HepG2 (cell line): ENCODE results near the gene ANKRD11. TPM values are rescaled to one million over a fixed set of nuclear protein-coding genes. Genes with fewer than 3 reads are reported as not detected.

Source experiments
- ATAC-seq: fragments of 200-7000 bp; cut with Tn5 transposase; 3 replicates; pipeline ENCODE4 v1.9.1; 2020; ENCODE audit warnings: mild to moderate bottlenecking, moderate library complexity
- BruUV-seq: library from RNA; stranded (reverse); fragments of 400-500 nt; replicated peaks from 2 replicates; lab custom pipeline; 2021; lab: Mats Ljungman, UMichigan
- CTCF ChIA-PET: fragments of 300-600 bp; formaldehyde crosslinking; extraction: SDS; loops from one replicate; lab custom pipeline; 2021; ENCODE audit warnings: low total read pairs, inconsistent platforms, low intra/inter-chr PET ratio; lab: Yijun Ruan, JAX
- POLR2A ChIA-PET: fragments of 350-600 bp; sonication (Branson Sonifier 250); formaldehyde crosslinking; loops from one replicate; lab custom pipeline; 2020; ENCODE audit warnings: antibody characterized with exemption, inconsistent platforms; lab: Yijun Ruan, JAX
- DNase-seq: peaks from one replicate; pipeline ENCODE4 v3.0.0-alpha.2; 2015; ENCODE audit warnings: low spot score
- FAIRE-seq: peaks from 3 replicates; lab custom pipeline; 2011; peaks lifted over from hg19 to GRCh38; lab: Jason Lieb, UNC
- H2AFZ ChIP-seq: one replicate; pipeline ENCODE4 v1.6.1; 2011; ENCODE audit warnings: low read length, inconsistent platforms
- H3K27ac ChIP-seq: fragments of 300-600 bp; 3 replicates; pipeline ENCODE4 v1.8.0; 2011; ENCODE audit warnings: mixed run types, mild to moderate bottlenecking, mixed read lengths, low read length, inconsistent platforms; ENCODE audit not compliant: insufficient read depth; ENCODE audit errors: extremely low read length
- H3K27me3 ChIP-seq, 2 experiments: fragments of 200-600 bp in 1 of 2; 2 replicates in 1 of 2; 3 replicates in 1 of 2; pipeline versions ENCODE4 v1.6.0 to v1.8.0; 2011; ENCODE audit warnings: low read length in 2 of 2, mild to moderate bottlenecking in 2 of 2, moderate library complexity in 2 of 2, inconsistent platforms in 1 of 2; ENCODE audit not compliant: insufficient read depth in 2 of 2, control insufficient read depth in 1 of 2
- H3K36me3 ChIP-seq, 2 experiments: fragments of 200-600 bp in 1 of 2; replicated peaks in 1 of 2; 2 replicates in 1 of 2; 3 replicates in 1 of 2; pipeline versions ENCODE4 v1.5.1 to v1.8.0; 2011; ENCODE audit warnings: low read length in 2 of 2, inconsistent platforms in 1 of 2; ENCODE audit not compliant: insufficient read depth in 2 of 2, control insufficient read depth in 1 of 2
- H3K4me1 ChIP-seq: 2 replicates; pipeline ENCODE4 v1.5.1; 2012; ENCODE audit warnings: low read length, inconsistent platforms; ENCODE audit not compliant: insufficient read depth
- H3K4me2 ChIP-seq: 2 replicates; pipeline ENCODE4 v1.6.0; 2011; ENCODE audit warnings: low read depth, low read length, inconsistent platforms
- H3K4me3 ChIP-seq, 3 experiments: fragments of 200-600 bp in 1 of 3; sonication (generic), shearing (Covaris generic) in 1 of 3; replicated peaks in 1 of 3; 2 replicates each; pipeline ENCODE4 v1.5.1; 2011 to 2016; ENCODE audit warnings: low read length in 3 of 3, inconsistent platforms in 2 of 3, low read depth in 2 of 3, mild to moderate bottlenecking in 2 of 3, control low read depth in 1 of 3, mixed read lengths in 1 of 3; ENCODE audit not compliant: insufficient read depth in 1 of 3
- H3K79me2 ChIP-seq: one replicate; pipeline ENCODE4 v1.6.1; 2011; ENCODE audit warnings: low read length, inconsistent platforms; ENCODE audit not compliant: insufficient read depth
- H3K9ac ChIP-seq: 2 replicates; pipeline ENCODE4 v1.6.0; 2011; ENCODE audit warnings: mild to moderate bottlenecking, low read depth, low read length, inconsistent platforms; ENCODE audit not compliant: insufficient read depth
- H3K9me3 ChIP-seq: 2 replicates; pipeline ENCODE4 v1.5.1; 2012; ENCODE audit warnings: mild to moderate bottlenecking, low read length
- H4K20me1 ChIP-seq: 2 replicates; pipeline ENCODE4 v1.6.0; 2011; ENCODE audit warnings: inconsistent platforms, mild to moderate bottlenecking, low read length, moderate library complexity; ENCODE audit not compliant: insufficient read depth
- HNRNPH1 ChIP-seq: fragments of 200-400 bp; formaldehyde crosslinking; optimal IDR thresholded peaks from 2 replicates; pipeline ENCODE3; 2017; ENCODE audit warnings: mild to moderate bottlenecking, low read depth, low read length
- HNRNPLL ChIP-seq: fragments of 200-400 bp; formaldehyde crosslinking; IDR thresholded peaks from 2 replicates; pipeline ENCODE4 v1.6.1; 2017; ENCODE audit warnings: mild to moderate bottlenecking, low read depth, low read length; ENCODE audit not compliant: poor library complexity, severe bottlenecking
- JARID2 ChIP-seq: sonication (generic); formaldehyde crosslinking; IDR thresholded peaks from 2 replicates; pipeline ENCODE4 v1.8.1; 2023; ENCODE audit warnings: missing genetic modification reagents, inconsistent platforms; ENCODE audit not compliant: insufficient replicate concordance
- MTA1 ChIP-seq: sonication (generic); formaldehyde crosslinking; IDR thresholded peaks from 2 replicates; pipeline ENCODE4 v1.4.0; 2020; ENCODE audit warnings: missing genetic modification reagents, mild to moderate bottlenecking, borderline replicate concordance
- NR2F6 ChIP-seq, 2 experiments: IDR thresholded peaks; 2 replicates each; pipeline ENCODE4 v1.6.1; 2016; ENCODE audit warnings: antibody characterized with exemption in 1 of 2, mild to moderate bottlenecking in 1 of 2
- RBM22 ChIP-seq: fragments of 200-400 bp; formaldehyde crosslinking; optimal IDR thresholded peaks from 2 replicates; pipeline ENCODE3; 2017; ENCODE audit warnings: mild to moderate bottlenecking, low read length, moderate library complexity
- TP53 ChIP-seq: sonication (generic); formaldehyde crosslinking; conservative IDR thresholded peaks from 2 replicates; pipeline ENCODE4 v1.4.0; 2020; ENCODE audit warnings: missing genetic modification reagents
- ZFX ChIP-seq: sonication (generic); formaldehyde crosslinking; IDR thresholded peaks from 2 replicates; pipeline ENCODE4 v1.4.0; 2020; ENCODE audit warnings: mild to moderate bottlenecking, low read depth, missing genetic modification reagents, moderate library complexity
- ZKSCAN5 ChIP-seq: sonication (generic); formaldehyde crosslinking; IDR thresholded peaks from 2 replicates; pipeline ENCODE4 v1.5.1; 2020; ENCODE audit warnings: mild to moderate bottlenecking, missing genetic modification reagents
- ZNF44 ChIP-seq: sonication (generic); formaldehyde crosslinking; IDR thresholded peaks from 2 replicates; pipeline ENCODE4 v1.5.1; 2020; ENCODE audit warnings: mild to moderate bottlenecking, missing genetic modification reagents
- ZNF687 ChIP-seq: sonication (generic); formaldehyde crosslinking; IDR thresholded peaks from 2 replicates; pipeline ENCODE4 v1.5.1; 2020; ENCODE audit warnings: mild to moderate bottlenecking, missing genetic modification reagents, moderate library complexity
- WGBS: methylation state at CpG from one replicate; pipeline ENCODE4 v1.1.6; 2017; ENCODE audit warnings: low lambda C conversion rate; 5-methylcytosine and 5-hydroxymethylcytosine counted together
- in situ Hi-C: cut with HindIII; loops from 2 replicates; pipeline ENCODE4 v1.10.0; 2017; ENCODE audit warnings: low pct_unique_long_range_greater_than_20kb; ENCODE audit not compliant: extremely low pct_ligation_motif_present
- intact Hi-C: fragments of 100-400 bp; cut with micrococcal nuclease; formaldehyde crosslinking; loops from one replicate; pipeline ENCODE4 v1.10.0; 2022; ENCODE audit not compliant: unreplicated experiment
- polyA plus RNA-seq, 8 experiments: library from polyadenylated mRNA; depleted of rRNA in 3 of 8; stranded (reverse) in 7 of 8; unstranded in 1 of 8; fragments of >200 nt; fragmentation: Illumina TruSeq in 4 of 8; extraction: Trizol in 4 of 8; gene quantifications; 2 replicates each; pipeline versions ENCODE4 v1.2.1 to v1.2.3, GENCODE V29; 2011 to 2016; ENCODE audit warnings: low read depth in 4 of 8, missing spikeins in 1 of 8, mixed read lengths in 1 of 8; ENCODE audit not compliant: insufficient read depth in 1 of 8
- total RNA-seq, 5 experiments: library from RNA; depleted of rRNA; stranded (reverse); fragments of >200 nt; fragmentation: Illumina TruSeq; extraction: Trizol; gene quantifications; 2 replicates each; pipeline ENCODE4 v1.2.3, GENCODE V29; 2016; ENCODE audit warnings: low read depth in 1 of 5
- TF ChIP-seq, protein P1 (sequence below): sonication (generic); formaldehyde crosslinking; IDR thresholded peaks from 2 replicates; pipeline ENCODE4 v1.4.0; 2020; ENCODE audit warnings: low read depth, missing genetic modification reagents

The ANKRD11 gene
- total and polyA plus RNA-seq, 2 of the 13 experiments (the other 11 are each of a cell fraction or from before 2014, with no cell fraction given), result 21.4 to 38.4 TPM

DNA sequence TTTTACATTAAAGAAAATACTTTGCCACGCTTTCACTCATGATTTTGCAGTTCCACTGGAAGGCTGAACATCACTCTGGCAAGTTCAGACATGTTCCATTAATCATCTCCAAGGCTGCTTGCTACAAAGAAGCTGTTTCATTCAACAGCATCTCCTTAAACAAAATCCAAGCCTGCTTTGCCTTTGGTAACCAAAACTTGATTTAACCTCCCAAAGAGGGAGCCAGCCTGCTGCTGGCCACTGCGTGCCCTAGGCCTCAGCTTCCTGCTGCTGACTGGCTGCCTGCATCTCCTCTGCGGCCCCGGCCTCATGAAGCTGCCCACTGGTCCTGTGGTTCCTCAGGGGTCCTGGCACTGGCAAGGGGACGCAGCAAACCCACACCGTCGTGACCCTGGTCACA, 31.8 kb downstream of the ANKRD11 start:
- 97% methylated on average over 7 of the region's 7 CpGs for WGBS
- H3K27ac ChIP-seq, result peak overlapping the region; percentile 38
- POLR2A ChIA-PET, result interaction anchor here (1.0 kb wide), 1 partner anchor 16 kb away, joined by 3 read pairs; no protein-coding TSS in a partner anchor
- DNase-seq, result no peak
- no peak overlapping the region for H3K9ac ChIP-seq
- H3K27me3 ChIP-seq, result no peaks in the 10 kb centered on the region
- no peak overlapping the region for H3K4me3 ChIP-seq
- no peak overlapping the region for H3K4me2 ChIP-seq
- H3K4me1 ChIP-seq, result peaks cover 76% of the 10 kb centered on the region
- no peak overlapping the region for H2AFZ ChIP-seq
- peaks cover 6 to 12% of the 10 kb centered on the region in 2 experiments; a peak in 4 of 5 replicates for H3K36me3 ChIP-seq
- peaks cover 73% of the 10 kb centered on the region for H4K20me1 ChIP-seq
- in situ Hi-C loops (no loop called here), intact Hi-C loops (no loop called here)
- H3K9me3 ChIP-seq, result no peaks in the 10 kb centered on the region
- BruUV-seq, result no TSS peak
- CTCF ChIA-PET, result no interaction called here
- no peak for ATAC-seq
- peaks cover 77% of the 10 kb centered on the region for H3K79me2 ChIP-seq
- no peak for FAIRE-seq
- no peak for TF ChIP-seq ZNF44
- peak; percentile 18 for TF ChIP-seq RBM22
- 0 out of 2 replicates have a peak, but pooled peaks have one; percentile 34 for TF ChIP-seq MTA1 (CRISPR knock-in tag)
- TF ChIP-seq ZFX (CRISPR knock-in tag), result peak; percentile 42; the same call in 1 of the 2 replicates
- peak; percentile 96 for TF ChIP-seq TP53
- TF ChIP-seq HNRNPLL, result no peak
- TF ChIP-seq ZNF687, result peak; percentile 61
- TF ChIP-seq ZKSCAN5 (CRISPR knock-in tag), result no peak
- TF ChIP-seq JARID2 (CRISPR knock-in tag), result no peak
- TF ChIP-seq, protein P1, sequence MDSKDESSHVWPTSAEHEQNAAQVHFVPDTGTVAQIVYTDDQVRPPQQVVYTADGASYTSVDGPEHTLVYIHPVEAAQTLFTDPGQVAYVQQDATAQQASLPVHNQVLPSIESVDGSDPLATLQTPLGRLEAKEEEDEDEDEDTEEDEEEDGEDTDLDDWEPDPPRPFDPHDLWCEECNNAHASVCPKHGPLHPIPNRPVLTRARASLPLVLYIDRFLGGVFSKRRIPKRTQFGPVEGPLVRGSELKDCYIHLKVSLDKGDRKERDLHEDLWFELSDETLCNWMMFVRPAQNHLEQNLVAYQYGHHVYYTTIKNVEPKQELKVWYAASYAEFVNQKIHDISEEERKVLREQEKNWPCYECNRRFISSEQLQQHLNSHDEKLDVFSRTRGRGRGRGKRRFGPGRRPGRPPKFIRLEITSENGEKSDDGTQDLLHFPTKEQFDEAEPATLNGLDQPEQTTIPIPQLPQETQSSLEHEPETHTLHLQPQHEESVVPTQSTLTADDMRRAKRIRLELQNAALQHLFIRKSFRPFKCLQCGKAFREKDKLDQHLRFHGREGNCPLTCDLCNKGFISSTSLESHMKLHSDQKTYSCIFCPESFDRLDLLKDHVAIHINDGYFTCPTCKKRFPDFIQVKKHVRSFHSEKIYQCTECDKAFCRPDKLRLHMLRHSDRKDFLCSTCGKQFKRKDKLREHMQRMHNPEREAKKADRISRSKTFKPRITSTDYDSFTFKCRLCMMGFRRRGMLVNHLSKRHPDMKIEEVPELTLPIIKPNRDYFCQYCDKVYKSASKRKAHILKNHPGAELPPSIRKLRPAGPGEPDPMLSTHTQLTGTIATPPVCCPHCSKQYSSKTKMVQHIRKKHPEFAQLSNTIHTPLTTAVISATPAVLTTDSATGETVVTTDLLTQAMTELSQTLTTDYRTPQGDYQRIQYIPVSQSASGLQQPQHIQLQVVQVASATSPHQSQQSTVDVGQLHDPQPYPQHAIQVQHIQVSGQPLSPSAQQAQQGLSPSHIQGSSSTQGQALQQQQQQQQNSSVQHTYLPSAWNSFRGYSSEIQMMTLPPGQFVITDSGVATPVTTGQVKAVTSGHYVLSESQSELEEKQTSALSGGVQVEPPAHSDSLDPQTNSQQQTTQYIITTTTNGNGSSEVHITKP, result no peak
- TF ChIP-seq NR2F6 (IDR thresholded peaks at IDR 0.05), result no peak
- no peak for TF ChIP-seq NR2F6 (CRISPR knock-in tag; IDR thresholded peaks at IDR 0.05)
- TF ChIP-seq HNRNPH1, result no peak
